GM23338 (cell line): ENCODE measurements around the gene DIP2C. TPM values are rescaled to one million over a fixed set of nuclear protein-coding genes. Genes with fewer than 3 reads are reported as not detected.

ENCODE experiments used
- ATAC-seq: fragments of 200-7000 bp; cut with Tn5 transposase; 3 replicates; pipeline ENCODE4 v1.9.1; 2020
- DNase-seq: peaks from one replicate; pipeline ENCODE4 v3.0.0-alpha.2; 2015; ENCODE audit warnings: low spot score
- H2AFZ ChIP-seq: fragments of 200-600 bp; sonication (generic); 2 replicates; pipeline ENCODE4 v1.8.0; 2016; ENCODE audit warnings: antibody characterized with exemption, mild to moderate bottlenecking, moderate library complexity
- H3F3A ChIP-seq: fragments of 200-600 bp; sonication (generic); replicated peaks from 2 replicates; pipeline ENCODE4 v1.8.0; 2017; ENCODE audit warnings: antibody characterized with exemption, mixed run types, low read depth
- H3K27ac ChIP-seq: fragments of 200-600 bp; sonication (generic); 2 replicates; pipeline ENCODE4 v1.6.1; 2016; ENCODE audit warnings: low read depth
- H3K27me3 ChIP-seq: fragments of 200-600 bp; sonication (generic); 2 replicates; pipeline ENCODE4 v1.8.0; 2016; ENCODE audit warnings: mild to moderate bottlenecking, mixed run types, moderate library complexity; ENCODE audit not compliant: insufficient read depth
- H3K36me3 ChIP-seq: fragments of 200-600 bp; sonication (generic); 2 replicates; pipeline ENCODE4 v1.8.0; 2016; ENCODE audit warnings: mild to moderate bottlenecking; ENCODE audit not compliant: insufficient read depth
- H3K4me1 ChIP-seq: fragments of 200-600 bp; sonication (generic); 2 replicates; pipeline ENCODE4 v1.8.0; 2016; ENCODE audit warnings: mild to moderate bottlenecking, moderate library complexity; ENCODE audit not compliant: insufficient read depth
- H3K4me2 ChIP-seq: fragments of 200-600 bp; sonication (generic); 2 replicates; pipeline ENCODE4 v1.7.1; 2017; ENCODE audit warnings: mixed run types
- H3K4me3 ChIP-seq: fragments of 200-600 bp; sonication (generic); 2 replicates; pipeline ENCODE4 v1.6.1; 2016; ENCODE audit warnings: mixed run types
- H3K79me2 ChIP-seq: fragments of 200-600 bp; sonication (generic); replicated peaks from 2 replicates; pipeline ENCODE4 v1.8.0; 2017; ENCODE audit warnings: mild to moderate bottlenecking; ENCODE audit not compliant: insufficient read depth
- H3K9me2 ChIP-seq: fragments of 200-600 bp; sonication (generic); 2 replicates; pipeline ENCODE4 v1.8.0; 2017; ENCODE audit not compliant: insufficient read depth
- H4K20me1 ChIP-seq: fragments of 200-600 bp; sonication (generic); replicated peaks from 2 replicates; pipeline ENCODE4 v1.8.0; 2017; ENCODE audit warnings: mild to moderate bottlenecking; ENCODE audit not compliant: insufficient read depth
- H3K27ac Mint-ChIP-seq: 2 replicates; pipeline ENCODE4 v1.8.0; 2020; ENCODE audit warnings: inconsistent platforms, mild to moderate bottlenecking, moderate library complexity, mixed read lengths
- H3K27me3 Mint-ChIP-seq: 3 replicates; pipeline ENCODE4 v1.8.0; 2022; ENCODE audit warnings: low read depth, mild to moderate bottlenecking, moderate library complexity, mixed read lengths, inconsistent platforms; ENCODE audit not compliant: insufficient read depth, poor library complexity
- H3K36me3 Mint-ChIP-seq: 3 replicates; pipeline ENCODE4 v1.8.0; 2021; ENCODE audit warnings: low read depth, mild to moderate bottlenecking, inconsistent platforms, moderate library complexity, mixed read lengths
- H3K4me1 Mint-ChIP-seq: 3 replicates; pipeline ENCODE4 v1.8.0; 2020; ENCODE audit warnings: mild to moderate bottlenecking, inconsistent platforms, mixed read lengths
- H3K4me3 Mint-ChIP-seq: 3 replicates; pipeline ENCODE4 v1.8.0; 2021; ENCODE audit warnings: moderate library complexity, mild to moderate bottlenecking, inconsistent platforms, mixed read lengths
- H3K9me3 Mint-ChIP-seq: 3 replicates; pipeline ENCODE4 v1.8.0; 2020; ENCODE audit warnings: moderate library complexity, mild to moderate bottlenecking, inconsistent platforms, mixed read lengths
- CREB1 ChIP-seq: fragments of 250-450 bp; sonication (Bioruptor Pico); IDR thresholded peaks from 2 replicates; pipeline ENCODE4 v1.5.0; 2020; ENCODE audit warnings: low read depth, mild to moderate bottlenecking, moderate library complexity
- CTCF ChIP-seq, 2 experiments: fragments of 200-600 bp in 1 of 2; sonication (generic) in 1 of 2; conservative IDR thresholded peaks; 2 replicates each; pipeline versions ENCODE4 v1.5.1 to v1.6.1; 2016 to 2017; ENCODE audit warnings: antibody characterized with exemption in 2 of 2, low read depth in 2 of 2, mild to moderate bottlenecking in 2 of 2, moderate library complexity in 1 of 2
- ETS1 ChIP-seq: IDR thresholded peaks from 2 replicates; pipeline ENCODE4 v1.6.1; 2016; ENCODE audit warnings: antibody characterized with exemption
- EZH2 ChIP-seq: fragments of 200-600 bp; sonication (generic); IDR thresholded peaks from one replicate; pipeline ENCODE4 v1.8.0; 2017; ENCODE audit warnings: antibody characterized with exemption, mild to moderate bottlenecking, low read depth; ENCODE audit not compliant: unreplicated experiment
- EZH2phosphoT487 ChIP-seq: fragments of 200-600 bp; sonication (generic); IDR thresholded peaks from one replicate; pipeline ENCODE4 v1.8.1; 2018; ENCODE audit warnings: antibody characterized with exemption; ENCODE audit not compliant: unreplicated experiment
- JUNB ChIP-seq: IDR thresholded peaks from one replicate; pipeline ENCODE4 v1.6.1; 2016; ENCODE audit warnings: antibody characterized with exemption; ENCODE audit not compliant: unreplicated experiment
- NANOG ChIP-seq: IDR thresholded peaks from 2 replicates; pipeline ENCODE4 v1.6.1; 2016; ENCODE audit warnings: antibody characterized with exemption, borderline replicate concordance
- POLR2AphosphoS5 ChIP-seq: IDR thresholded peaks from 2 replicates; pipeline ENCODE4 v1.6.1; 2016; ENCODE audit warnings: antibody characterized with exemption, low read depth
- REST ChIP-seq: IDR thresholded peaks from one replicate; pipeline ENCODE4 v1.6.1; 2018; ENCODE audit warnings: antibody characterized with exemption; ENCODE audit not compliant: unreplicated experiment
- STAT1 ChIP-seq: IDR thresholded peaks from one replicate; pipeline ENCODE4 v1.6.1; 2016; ENCODE audit warnings: antibody characterized with exemption; ENCODE audit not compliant: unreplicated experiment
- ZNF114 ChIP-seq: fragments of 250-450 bp; sonication (Bioruptor Pico); IDR thresholded peaks from 2 replicates; pipeline ENCODE4 v1.5.0; 2020; ENCODE audit warnings: mild to moderate bottlenecking, moderate library complexity
- ZNF331 ChIP-seq: fragments of 250-450 bp; sonication (Bioruptor Pico); IDR thresholded peaks from 2 replicates; pipeline ENCODE4 v1.5.0; 2020; ENCODE audit warnings: low read depth, mild to moderate bottlenecking, moderate library complexity
- polyA plus RNA-seq: library from polyadenylated mRNA; unstranded; fragments of >200 nt; fragmentation: Nextera tagmentation; extraction: Ambion mirVana; gene quantifications from 2 replicates; pipeline ENCODE4 v1.2.1, GENCODE V29; 2016
- total RNA-seq: library from RNA; depleted of rRNA; stranded (reverse); fragments of >200 nt; shearing (Covaris generic); gene quantifications from 2 replicates; pipeline ENCODE4 v1.2.3, GENCODE V29; 2014

DIP2C gene
- total and polyA plus RNA-seq, 2 experiments from 2014 or later = 5.1 to 7.7 TPM

- no peak for TF ChIP-seq REST
- no peak for TF ChIP-seq POLR2AphosphoS5
- TF ChIP-seq CREB1 (CRISPR knock-in tag) = no peak
- no peak for TF ChIP-seq ZNF114 (CRISPR knock-in tag)
- TF ChIP-seq ZNF331 (CRISPR knock-in tag) = no peak
- no peak for TF ChIP-seq EZH2phosphoT487
- TF ChIP-seq CTCF (conservative IDR thresholded peaks at IDR 0.05; ENCODE audit: low read depth in 2 of 2) = no peak
- no peak for TF ChIP-seq EZH2
- TF ChIP-seq STAT1 = no peak
- TF ChIP-seq NANOG = no peak
- no peak for TF ChIP-seq ETS1
- no peak for TF ChIP-seq JUNB
Measured at GRCh38 chr10:391305-391704, 298.2 kb downstream of the DIP2C start (continued).

- Histone ChIP-seq H3K4me2 (no peak overlapping the region), H3K79me2 (no peaks in the 10 kb centered on the region), H2AFZ (no peak overlapping the region), H3K9me2 (no peaks in the 10 kb centered on the region), H3K27ac (no peak overlapping the region), H3K27me3 (no peaks in the 10 kb centered on the region), H3K4me3 (no peak overlapping the region), H3F3A (no peaks in the 10 kb centered on the region), H3K36me3 (no peaks in the 10 kb centered on the region), H4K20me1 (no peaks in the 10 kb centered on the region), H3K4me1 (no peaks in the 10 kb centered on the region)
- H3K36me3 Mint-ChIP-seq = no peaks in the 10 kb centered on the region; the same call in 2 of the 3 replicates
- DNase-seq = no peak
- peaks cover 12% of the 10 kb centered on the region for H3K27me3 Mint-ChIP-seq
- ATAC-seq = no peak
- H3K27ac Mint-ChIP-seq = no peak overlapping the region
- H3K4me3 Mint-ChIP-seq = no peak overlapping the region
- peaks cover 10% of the 10 kb centered on the region for H3K4me1 Mint-ChIP-seq
- no peaks in the 10 kb centered on the region for H3K9me3 Mint-ChIP-seq
- TF ChIP-seq CTCF (conservative IDR thresholded peaks at IDR 0.05; ENCODE audit: low read depth in 2 of 2) (no peak), EZH2phosphoT487 (no peak), NANOG (no peak), REST (no peak), EZH2 (no peak)
Measured at GRCh38 chr10:390449-391100, 298.9 kb downstream of the DIP2C start.
